Ectodermal cell (in vitro differentiated cells): ENCODE data around the gene EIF3C.
"Not testable (repeated sequence)": the region's sequence is repeated elsewhere in the genome, so short reads cannot be mapped to it uniquely, and the experiment has no call there.

Source experiments
- H3K27ac ChIP-seq: 2 replicates; pipeline ENCODE4 v1.7.0; 2013; ENCODE audit warnings: mild to moderate bottlenecking, low read depth, low read length; ENCODE audit not compliant: insufficient read depth, poor library complexity, severe bottlenecking
- H3K27me3 ChIP-seq: 2 replicates; pipeline ENCODE4 v1.7.0; 2013; ENCODE audit warnings: mild to moderate bottlenecking, low read length; ENCODE audit not compliant: insufficient read depth, control insufficient read depth, poor library complexity, severe bottlenecking
- H3K36me3 ChIP-seq: one replicate; pipeline ENCODE4 v1.7.0; 2013; ENCODE audit warnings: low read length; ENCODE audit not compliant: control insufficient read depth, insufficient read depth
- H3K4me1 ChIP-seq: one replicate; pipeline ENCODE4 v1.7.0; 2013; ENCODE audit warnings: low read length; ENCODE audit not compliant: control insufficient read depth, insufficient read depth
- H3K4me3 ChIP-seq: 2 replicates; pipeline ENCODE4 v1.7.0; 2013; ENCODE audit warnings: low read depth, low read length, control low read depth; ENCODE audit not compliant: insufficient read depth
- H3K9me3 ChIP-seq: 2 replicates; pipeline ENCODE4 v1.7.0; 2013; ENCODE audit warnings: mild to moderate bottlenecking, low read length, moderate library complexity; ENCODE audit not compliant: control insufficient read depth
- WGBS, 2 experiments: methylation state at CpG; one replicate each; pipeline ENCODE4 v1.1.7; 2013; ENCODE audit warnings: missing lambda C conversion rate in 2 of 2; 5-methylcytosine and 5-hydroxymethylcytosine counted together

The EIF3C gene

GRCh38 chr16:28749997-28750465, 38.8 kb downstream of the EIF3C start:
- WGBS, 2 experiments, result 21 to 29% methylated on average over 16 to 19 of the region's 33 CpGs
- not testable (repeated sequence) for H3K9me3 ChIP-seq, H3K27me3 ChIP-seq, H3K4me3 ChIP-seq, H3K36me3 ChIP-seq, H3K4me1 ChIP-seq, H3K27ac ChIP-seq

GRCh38 chr16:28750469-28751067, 39.3 kb downstream of the EIF3C start:
- H3K27me3 ChIP-seq, H3K4me3 ChIP-seq, H3K4me1 ChIP-seq, H3K9me3 ChIP-seq, H3K27ac ChIP-seq, H3K36me3 ChIP-seq: not testable (repeated sequence)
- no CpG with 5 or more reads among the region's 48 CpGs for WGBS, 2 experiments

- not testable (repeated sequence) for H3K27ac ChIP-seq, H3K27me3 ChIP-seq, H3K4me1 ChIP-seq, H3K36me3 ChIP-seq, H3K9me3 ChIP-seq, H3K4me3 ChIP-seq
- WGBS, 2 experiments, result no CpG with 5 or more reads among the region's 5 CpGs
Measured at GRCh38 chr16:28751487-28751886, 40.2 kb downstream of the EIF3C start, which contains the start of gene NPIPB9. Gene NPIPB9 (plus strand): TSS chr16:28751787.

DNA sequence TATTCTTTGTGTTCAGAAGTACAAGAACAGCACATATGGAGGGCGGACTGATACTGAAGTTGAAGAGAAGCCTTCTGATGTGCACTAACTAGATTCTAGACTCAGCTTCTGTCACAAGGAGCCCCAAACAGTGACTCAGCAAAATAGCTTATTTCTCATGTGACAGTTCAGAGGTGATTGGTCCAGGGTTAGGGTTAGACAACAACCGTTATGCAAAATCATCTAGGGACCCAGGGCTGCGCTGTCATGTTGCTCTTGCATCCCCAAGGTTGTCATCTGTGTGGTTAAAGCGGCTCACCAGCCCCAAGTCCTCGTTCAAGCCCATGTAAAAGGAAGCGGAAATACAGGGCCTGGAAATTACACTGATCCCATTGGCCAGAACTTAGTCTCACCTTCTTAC, 70.4 kb downstream of the EIF3C start:
- H3K27ac ChIP-seq, H3K4me1 ChIP-seq, H3K36me3 ChIP-seq, H3K4me3 ChIP-seq, H3K9me3 ChIP-seq, H3K27me3 ChIP-seq: not testable (repeated sequence)
- WGBS, 2 experiments, result no CpG with 5 or more reads among the region's 6 CpGs

DNA sequence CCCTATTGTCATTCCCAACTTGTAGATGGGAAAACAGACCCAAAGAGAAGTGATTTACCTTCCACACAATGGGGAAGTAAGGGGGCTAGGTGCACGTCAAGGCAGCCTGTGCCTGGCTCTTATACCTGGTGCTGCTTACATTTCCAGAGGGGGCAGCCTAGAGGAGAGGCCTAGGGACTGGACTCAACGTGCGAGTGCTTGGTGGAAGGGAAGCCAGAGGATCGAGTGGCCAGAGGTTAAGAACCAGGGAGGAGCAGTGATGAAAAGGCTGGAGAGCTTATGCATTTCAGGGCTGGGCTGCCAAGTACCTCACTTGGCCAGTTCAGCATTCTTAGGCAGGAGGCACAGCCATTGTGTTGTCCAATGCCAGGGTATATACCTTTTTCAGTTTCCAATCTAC, 71.1 kb downstream of the EIF3C start:
- not testable (repeated sequence) for H3K36me3 ChIP-seq, H3K9me3 ChIP-seq, H3K4me1 ChIP-seq, H3K27me3 ChIP-seq, H3K4me3 ChIP-seq, H3K27ac ChIP-seq
- no CpG with 5 or more reads among the region's 4 CpGs for WGBS, 2 experiments
